T-helper 1 cell treated with Interleukin-12 subunit alpha and Interleukin-12 subunit beta and Interleukin-4 antibody, amounts not matched to agents 30 ng/mL and 1 ng/mL, for 36 hours (primary cell): ENCODE results near the gene VKORC1L1. TPM values are rescaled to one million over a fixed set of nuclear protein-coding genes. Genes with fewer than 3 reads are reported as not detected.
"Not testable (repeated sequence)": the region's sequence is repeated elsewhere in the genome, so short reads cannot be mapped to it uniquely, and the experiment has no call there.

ENCODE experiments used
- intact Hi-C: fragments of 100-400 bp; cut with micrococcal nuclease; formaldehyde crosslinking; loops from one replicate; pipeline ENCODE4 v1.15.1; 2024
- total RNA-seq: library from RNA; stranded (reverse); gene quantifications from 2 replicates; pipeline ENCODE4 v1.2.3, GENCODE V29; 2022

The VKORC1L1 gene
- total RNA-seq, 1 donor from 2014 or later = 19.0 TPM

- intact Hi-C loops = no loop called here
These were observed 58.8 kb downstream of the VKORC1L1 start for GRCh38 chr7:65931685-65932084.

- intact Hi-C loops = no loop called here
These were observed 64.4 kb downstream of the VKORC1L1 start for GRCh38 chr7:65937296-65937695.

GRCh38 chr7:65938336-65938895 is 65.5 kb downstream of the VKORC1L1 start:
- intact Hi-C loops = no loop called here

- intact Hi-C loops = not testable (repeated sequence)
These were observed 72.9 kb downstream of the VKORC1L1 start for GRCh38 chr7:65945787-65946186.

DNA sequence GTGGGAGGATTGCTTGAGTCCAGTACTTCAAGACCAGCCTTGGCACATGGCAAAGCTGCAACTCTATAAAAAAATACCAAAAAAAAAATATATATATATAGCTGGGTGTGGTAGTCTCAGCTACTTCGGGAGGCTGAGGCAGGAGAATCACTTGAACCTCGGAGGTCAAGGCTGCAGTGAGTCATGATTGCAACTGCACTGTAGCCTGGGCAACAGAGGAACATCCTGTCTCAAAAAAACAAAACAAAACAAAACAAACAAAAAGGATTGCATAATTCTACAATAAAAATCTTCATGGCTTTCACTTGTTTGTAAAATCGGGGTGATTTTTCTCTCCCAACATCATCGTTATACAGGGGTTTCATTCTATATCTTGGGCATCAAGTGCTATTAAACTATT is 74.0 kb downstream of the VKORC1L1 start:
- intact Hi-C loops = no loop called here

- intact Hi-C loops = no loop called here
These were observed 79.1 kb downstream of the VKORC1L1 start for GRCh38 chr7:65951837-65952578.

DNA sequence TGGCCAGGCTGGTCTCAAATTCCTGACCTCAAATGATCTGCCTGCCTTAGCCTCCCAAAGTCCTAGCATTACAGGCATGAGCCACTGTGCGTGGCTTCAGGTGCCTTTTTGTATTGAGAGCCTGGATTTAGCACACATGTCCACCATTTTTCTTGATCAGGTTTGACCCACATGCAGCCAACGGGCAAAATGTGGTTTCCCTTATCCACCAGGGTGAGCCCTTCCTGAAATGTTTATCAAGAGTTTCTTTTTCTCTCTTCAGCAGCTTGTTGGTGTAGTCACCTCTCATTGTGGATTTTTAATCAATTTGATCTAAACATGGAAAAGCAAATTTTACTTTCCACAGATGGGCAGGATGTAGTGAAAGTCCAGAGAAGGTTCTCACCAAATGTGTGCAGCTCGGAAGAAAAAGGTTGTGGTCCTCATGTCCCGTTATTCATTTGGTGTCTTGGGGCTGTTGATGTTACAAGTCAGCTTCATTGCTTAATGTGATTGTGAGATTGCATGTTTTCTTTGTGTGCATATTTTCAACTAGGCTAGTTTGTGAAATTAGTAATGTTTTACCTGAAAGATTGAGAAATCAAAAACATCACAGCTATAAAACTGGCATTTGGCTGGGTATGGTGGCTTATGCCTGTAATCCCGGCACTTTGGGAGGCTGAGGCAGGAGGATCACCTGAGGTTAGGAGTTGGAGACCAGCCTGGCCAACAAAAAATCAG is 80.3 kb downstream of the VKORC1L1 start:
- intact Hi-C loops = no loop called here

DNA sequence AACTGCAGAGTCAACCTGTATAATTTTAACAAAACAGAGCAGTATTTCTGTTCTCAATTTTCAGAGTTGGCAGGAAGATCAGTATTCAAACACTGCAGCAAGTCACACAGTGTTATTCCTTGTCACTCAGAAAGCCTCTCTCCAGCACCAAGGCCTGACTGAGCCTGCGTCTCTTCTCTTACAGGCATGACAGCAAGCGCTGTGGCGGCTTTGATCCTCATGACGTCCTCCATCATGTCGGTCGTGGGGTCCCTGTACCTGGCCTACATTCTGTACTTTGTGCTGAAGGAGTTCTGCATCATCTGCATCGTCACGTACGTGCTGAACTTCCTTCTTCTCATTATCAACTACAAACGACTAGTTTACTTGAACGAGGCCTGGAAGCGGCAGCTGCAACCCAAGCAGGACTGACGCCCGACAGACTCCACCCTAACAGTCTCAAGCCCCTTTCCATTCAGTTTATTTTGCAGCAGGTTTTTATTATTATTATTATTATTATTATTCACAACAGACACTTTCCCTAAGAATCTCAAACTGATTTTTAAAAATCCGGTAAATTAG is 81.1 kb downstream of the VKORC1L1 start:
- intact Hi-C loops = no loop called here

- intact Hi-C loops = no loop called here
These were observed 82.8 kb downstream of the VKORC1L1 start for GRCh38 chr7:65955718-65956117.

DNA sequence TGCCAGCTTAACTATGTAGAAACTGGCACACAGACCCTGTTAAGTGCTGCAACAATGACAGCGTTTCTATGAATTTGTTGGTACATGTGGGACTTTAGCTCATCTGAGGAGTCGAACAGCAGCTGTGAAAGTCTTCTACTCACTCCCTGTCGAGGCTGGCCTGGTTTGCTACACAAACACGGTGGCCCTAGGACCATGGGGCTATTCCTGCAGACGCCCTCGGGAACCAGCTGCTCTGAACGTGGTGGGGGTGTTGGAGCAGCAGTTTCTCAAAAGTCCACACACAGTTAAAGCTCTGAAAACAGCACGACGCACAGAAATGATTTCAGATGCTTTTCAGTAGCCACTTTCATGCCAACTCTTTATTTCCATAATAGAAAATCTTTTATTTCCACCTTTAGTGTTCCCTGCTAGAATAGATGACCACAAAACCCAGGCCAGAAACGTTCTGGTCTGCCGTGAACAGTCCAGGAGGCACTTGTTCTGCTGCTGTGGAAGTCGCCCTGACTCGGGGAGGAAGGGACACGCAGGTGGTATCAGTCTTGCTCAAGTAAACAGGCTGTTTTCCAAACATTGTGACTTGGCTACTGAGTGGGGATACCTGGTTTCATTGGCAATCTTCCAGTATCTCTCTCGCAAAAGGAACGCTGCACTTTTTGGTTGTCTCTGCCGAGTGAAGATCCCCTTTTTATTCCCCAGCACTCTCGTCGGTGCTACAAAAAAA is 87.6 kb downstream of the VKORC1L1 start:
- intact Hi-C loops = no loop called here

- intact Hi-C loops = no loop called here
These were observed 89.2 kb downstream of the VKORC1L1 start for GRCh38 chr7:65962033-65962432.

DNA sequence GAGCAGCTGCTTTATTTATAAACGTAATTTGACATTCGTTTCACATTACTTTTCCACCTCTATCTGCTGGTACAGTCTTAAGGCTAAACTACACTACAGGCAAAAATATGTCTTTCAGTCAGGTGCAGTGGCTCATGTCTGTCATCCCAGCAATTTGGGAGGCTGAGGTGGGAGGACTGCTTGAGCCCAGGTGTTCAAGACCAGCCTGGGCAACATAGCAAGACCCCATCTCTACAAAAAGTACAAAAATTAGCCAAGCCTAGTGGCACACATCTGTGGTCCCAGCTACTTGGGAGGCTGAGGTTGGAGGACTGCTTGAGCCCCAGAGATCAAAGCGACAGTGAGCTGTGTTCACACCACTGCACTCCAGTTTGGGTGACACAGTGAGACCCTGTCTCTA is 91.8 kb downstream of the VKORC1L1 start:
- intact Hi-C loops = not testable (repeated sequence)

- intact Hi-C loops = no loop called here
These were observed 93.3 kb downstream of the VKORC1L1 start for GRCh38 chr7:65966146-65966545.

DNA sequence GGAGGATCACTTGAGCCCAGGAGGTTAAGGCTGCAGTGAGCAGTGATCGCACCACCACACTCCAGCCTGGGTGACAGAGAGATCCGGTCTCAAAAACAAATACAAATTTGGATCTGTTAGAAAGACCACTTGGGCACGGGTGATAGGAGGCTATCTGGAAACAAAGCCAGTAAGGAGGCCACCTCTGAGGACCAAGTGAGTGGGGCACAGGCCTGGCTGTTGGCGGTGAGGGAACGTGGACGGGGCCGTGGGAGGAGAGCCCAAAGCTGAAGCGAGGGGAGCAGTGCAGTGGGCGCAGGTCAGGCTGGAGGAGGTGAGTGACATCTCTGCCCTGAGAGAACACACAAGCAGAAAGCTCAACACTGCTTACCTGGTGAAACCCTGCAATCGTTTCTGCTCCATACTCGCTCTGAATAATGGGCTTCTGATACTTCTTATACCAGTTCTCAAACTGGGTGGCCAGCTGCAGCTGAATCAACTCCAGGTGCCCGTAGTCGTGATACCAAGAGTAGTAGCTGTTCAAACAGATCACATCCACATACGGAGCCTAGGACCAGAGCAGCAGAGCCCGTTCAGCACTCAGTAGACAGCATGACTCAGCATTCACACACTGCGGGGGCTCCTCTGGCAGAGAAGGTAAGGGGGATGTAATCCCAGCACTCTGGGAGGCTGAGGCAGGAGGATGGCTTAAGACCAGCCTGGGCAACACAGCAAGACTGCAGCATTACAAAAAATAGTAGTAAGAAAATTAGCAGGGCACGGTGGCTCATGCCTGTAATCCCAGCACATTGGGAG is 94.7 kb downstream of the VKORC1L1 start:
- intact Hi-C loops = no loop called here

DNA sequence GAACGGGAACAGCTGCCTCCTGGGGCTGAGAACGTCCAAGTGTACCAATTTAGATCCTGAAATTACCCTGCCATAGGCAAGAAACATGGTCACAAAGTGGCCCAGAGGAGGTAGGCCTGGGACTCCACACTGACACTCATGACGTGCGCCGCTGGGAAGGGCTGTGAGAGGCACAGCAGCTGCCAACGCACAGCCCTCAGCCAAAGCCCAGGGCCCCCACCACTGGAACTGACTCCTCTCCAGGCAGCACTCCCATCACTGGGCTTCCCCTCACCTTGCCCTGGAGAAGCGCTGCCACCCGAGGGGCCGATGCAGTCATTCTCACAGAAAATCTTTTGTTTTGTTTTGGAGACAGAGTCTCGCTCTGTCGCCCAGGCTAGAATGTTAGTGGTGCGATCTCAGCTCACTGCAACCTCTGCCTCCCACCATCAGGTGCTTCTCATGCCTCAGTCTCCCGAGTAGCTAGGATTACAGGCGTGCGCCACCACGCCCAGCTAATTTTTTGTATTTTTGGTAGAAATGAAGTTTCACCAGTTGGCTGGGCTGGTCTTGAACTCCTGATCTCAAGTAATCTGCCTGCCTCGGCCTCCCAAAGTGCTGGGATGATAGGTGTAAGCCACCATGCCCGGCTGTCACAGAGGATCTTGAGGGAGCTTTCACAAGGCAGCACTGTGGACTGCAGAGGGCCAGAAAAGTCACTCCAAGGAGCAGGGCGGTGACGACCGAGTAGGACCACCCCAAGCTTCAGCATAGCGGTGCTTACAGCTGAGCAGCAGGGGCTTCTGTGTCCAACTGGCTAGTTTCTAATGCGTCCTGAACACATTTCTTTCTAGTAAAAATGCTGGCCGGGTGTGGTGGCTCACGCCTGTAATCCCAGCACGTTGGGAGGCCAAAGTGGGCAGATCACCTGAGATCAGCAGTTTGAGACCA is 95.6 kb downstream of the VKORC1L1 start:
- intact Hi-C loops = no loop called here

- intact Hi-C loops = no loop called here
These were observed 98.1 kb downstream of the VKORC1L1 start for GRCh38 chr7:65971021-65971420.

DNA sequence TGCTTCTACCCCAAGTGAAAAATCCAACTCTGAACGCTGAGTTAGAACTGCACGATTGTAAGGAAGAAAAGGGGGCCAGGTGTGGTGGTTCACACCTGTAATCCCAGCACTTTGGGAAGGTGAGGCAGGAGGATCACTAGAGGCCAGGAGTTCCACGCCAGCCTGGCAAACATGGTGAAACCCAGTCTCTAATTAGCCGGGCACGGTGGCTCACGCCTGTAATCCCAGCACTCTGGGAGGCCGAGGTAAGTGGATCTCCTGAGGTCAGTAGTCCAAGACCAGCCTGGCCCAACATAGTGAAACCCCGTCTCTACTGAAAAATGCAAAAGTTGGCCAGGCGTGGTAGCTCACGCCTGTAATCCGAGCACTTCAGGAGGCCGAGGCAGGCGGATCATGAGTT is 100.1 kb downstream of the VKORC1L1 start:
- intact Hi-C loops = no loop called here

DNA sequence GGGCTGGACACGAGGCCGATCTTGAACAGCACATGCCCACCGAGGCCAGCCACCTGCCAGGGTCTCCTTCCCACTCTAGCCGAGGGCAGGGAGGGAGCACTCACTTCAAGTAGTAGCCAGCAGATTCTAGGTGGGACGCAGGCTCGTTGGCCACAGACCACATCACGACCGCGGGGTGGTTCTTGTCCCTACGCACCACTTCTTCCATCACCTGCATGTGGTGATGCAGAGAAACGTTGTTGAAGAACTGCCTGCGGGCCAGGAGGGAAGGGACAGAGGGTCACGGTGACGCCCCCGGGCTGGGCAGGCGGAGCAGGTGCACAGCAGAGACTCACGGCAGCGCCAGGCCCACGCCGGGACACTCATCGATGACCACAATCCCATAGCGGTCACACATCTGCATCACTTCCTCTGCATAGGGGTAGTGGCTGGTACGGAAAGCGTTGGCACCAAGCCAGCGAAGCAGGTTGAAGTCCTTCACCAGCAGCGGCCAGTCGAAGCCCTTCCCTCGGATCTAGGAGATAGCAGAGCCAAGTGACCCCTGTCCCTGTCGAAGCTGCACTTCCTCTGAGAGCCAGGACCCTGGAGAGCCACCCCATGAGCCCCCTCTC is 101.4 kb downstream of the VKORC1L1 start:
- intact Hi-C loops = no loop called here

DNA sequence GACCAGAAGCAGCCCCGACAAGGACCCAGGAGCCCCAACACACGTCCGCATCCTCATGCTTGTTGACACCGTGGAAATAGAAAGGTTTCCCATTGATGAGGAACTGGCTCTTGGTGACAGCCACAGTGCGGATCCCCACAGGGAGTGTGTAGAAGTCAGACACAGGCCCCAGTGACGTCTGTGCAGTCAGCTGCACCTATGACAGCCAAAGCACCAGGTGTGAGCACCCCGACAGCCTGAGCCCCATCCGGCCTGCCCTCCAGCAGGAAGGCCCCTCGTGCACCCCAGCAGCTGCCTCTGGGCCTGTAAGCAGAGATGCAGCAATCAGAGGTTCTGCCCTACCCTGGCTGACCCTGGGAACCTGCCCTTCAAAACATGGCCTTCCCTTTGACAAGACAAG is 102.0 kb downstream of the VKORC1L1 start:
- intact Hi-C loops = no loop called here
